Fibroblast of skin of scalp (primary cell): ENCODE results near the gene MBLAC2.

Experiments
- DNase-seq: peaks from one replicate; pipeline ENCODE4 v3.0.0-alpha.2; 2013

The MBLAC2 gene

GRCh38 chr5:90461288-90461687 lies 13.3 kb downstream of the MBLAC2 start:
- no peak for DNase-seq

- peak; percentile 53 for DNase-seq
These were observed 27.6 kb downstream of the MBLAC2 start for GRCh38 chr5:90446961-90447360.

- no peak for DNase-seq
These were observed 33.9 kb downstream of the MBLAC2 start for GRCh38 chr5:90440644-90441043.

GRCh38 chr5:90438100-90438499 lies 36.5 kb downstream of the MBLAC2 start:
- no peak for DNase-seq

- DNase-seq: no peak
These were observed 36.9 kb downstream of the MBLAC2 start for GRCh38 chr5:90437663-90438062.

GRCh38 chr5:90434116-90434714 lies 40.4 kb downstream of the MBLAC2 start:
- peak; percentile 43 for DNase-seq

- DNase-seq: no peak
These were observed 50.3 kb downstream of the MBLAC2 start for GRCh38 chr5:90424245-90424644.

GRCh38 chr5:90421136-90421535 lies 53.4 kb downstream of the MBLAC2 start:
- no peak for DNase-seq

GRCh38 chr5:90418214-90418613 lies 56.4 kb downstream of the MBLAC2 start:
- DNase-seq: no peak

GRCh38 chr5:90410178-90410762 lies 64.3 kb downstream of the MBLAC2 start:
- no peak for DNase-seq

GRCh38 chr5:90409318-90410177 lies 65.0 kb downstream of the MBLAC2 start, which contains the start of gene CETN3:
TSS of gene CETN3 (minus strand) at chr5:90409756. CDS start at chr5:90409661, 95 bp downstream.
- peak; percentile 97 for DNase-seq

- DNase-seq: no peak
These were observed 65.8 kb downstream of the MBLAC2 start for GRCh38 chr5:90408571-90409317.
